GM10266 (cell line): Measurements from ENCODE around the gene MRPL17.

Experiments used
- DNase-seq: peaks from one replicate; pipeline ENCODE4 v3.0.0; 2012; ENCODE audit errors: extremely low spot score
- CTCF ChIP-seq: IDR thresholded peaks from 2 replicates; pipeline ENCODE4 v1.5.1; 2012; ENCODE audit warnings: mild to moderate bottlenecking, low read depth; ENCODE audit not compliant: control insufficient read depth, insufficient read depth; ENCODE audit errors: missing control alignments

MRPL17 gene

GRCh38 chr11:6657346-6657745 lies 25.8 kb downstream of the MRPL17 start:
- no peak for DNase-seq
- TF ChIP-seq CTCF = no peak

- no peak for DNase-seq
- no peak for TF ChIP-seq CTCF
Measured at GRCh38 chr11:6656936-6657335, 26.2 kb downstream of the MRPL17 start.

- no peak for DNase-seq
- no peak for TF ChIP-seq CTCF
Measured at GRCh38 chr11:6656584-6656915, 26.6 kb downstream of the MRPL17 start.

- no peak for TF ChIP-seq CTCF
- DNase-seq = no peak
Measured at GRCh38 chr11:6655790-6656583, 27.2 kb downstream of the MRPL17 start, which contains the start of gene DCHS1. Gene DCHS1 (minus strand): TSS chr11:6655809. CDS start chr11:6641613, 14,196 bp downstream.

GRCh38 chr11:6655020-6655789 lies 27.9 kb downstream of the MRPL17 start:
- DNase-seq = no peak
- no peak for TF ChIP-seq CTCF

- TF ChIP-seq CTCF = no peak
- DNase-seq = no peak
Measured at GRCh38 chr11:6654281-6655019, 28.7 kb downstream of the MRPL17 start.
